ENCODE results near the gene FAM81A. TPM values are rescaled to one million over a fixed set of nuclear protein-coding genes. Genes with fewer than 3 reads are reported as not detected.
"Not testable (repeated sequence)": the region's sequence is repeated elsewhere in the genome, so short reads cannot be mapped to it uniquely, and the experiment has no call there.

FAM81A gene
- total and polyA plus RNA-seq, 5 donors, result 1.0 to 4.1 (median 1.6) TPM

DNA sequence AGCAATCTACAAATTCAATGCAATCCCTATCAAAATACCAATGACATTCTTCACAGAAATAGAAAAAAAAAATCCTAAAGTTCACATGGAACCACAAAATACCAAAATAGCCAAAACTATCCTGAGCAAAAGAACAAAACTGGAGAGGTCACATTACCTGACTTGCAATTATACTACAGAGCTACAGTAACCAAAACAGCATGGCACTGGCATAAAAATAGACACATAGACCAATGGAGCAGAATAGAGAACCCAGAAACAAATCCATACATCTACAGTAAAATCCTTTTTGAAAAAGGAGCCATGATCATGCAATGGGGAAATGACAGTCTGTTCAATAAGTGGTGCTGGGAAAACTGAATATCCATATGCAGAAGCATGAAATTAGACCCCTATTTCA lies 51.5 kb downstream of the FAM81A start:
- ATAC-seq; H3K27me3 ChIP-seq (ENCODE audit: control insufficient read depth, insufficient read depth); H3K27ac ChIP-seq (ENCODE audit: low read length); H3K9me3 ChIP-seq (ENCODE audit: control insufficient read depth, low read length); DNase-seq; intact Hi-C loops (cut with DNase I); H3K4me3 ChIP-seq (ENCODE audit: low read length); H3K4me1 ChIP-seq (ENCODE audit: control insufficient read depth, insufficient read depth, low read length): not testable (repeated sequence)

DNA sequence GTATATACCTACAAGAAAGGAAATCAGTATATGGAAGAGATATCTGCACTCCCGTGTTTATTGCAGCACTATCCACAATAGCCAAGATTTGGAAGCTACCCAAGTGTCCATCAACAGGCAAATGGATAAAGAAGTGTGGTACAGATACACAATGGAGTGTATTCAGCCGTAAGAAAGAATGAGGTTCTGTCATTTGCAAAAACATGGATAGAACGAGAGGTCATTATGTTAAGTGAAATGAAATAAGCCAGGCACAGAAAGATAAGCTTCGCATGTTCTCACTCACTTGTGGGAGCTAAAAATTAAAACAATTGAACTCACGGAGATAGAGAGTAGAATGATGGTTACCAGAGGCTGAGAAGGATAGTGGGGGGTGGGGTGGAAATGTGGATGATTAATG lies 53.1 kb downstream of the FAM81A start:
- DNase-seq, result no peak
- Histone ChIP-seq H3K27me3 (ENCODE audit: control insufficient read depth, insufficient read depth) (no peaks in the 10 kb centered on the region), H3K4me3 (ENCODE audit: low read length) (no peak overlapping the region), H3K4me1 (ENCODE audit: control insufficient read depth, insufficient read depth, low read length) (no peaks in the 10 kb centered on the region), H3K9me3 (ENCODE audit: control insufficient read depth, low read length) (no peaks in the 10 kb centered on the region), H3K27ac (ENCODE audit: low read length) (no peak overlapping the region)
- intact Hi-C loops (cut with DNase I), result loop anchor here (5.0 to 10.0 kb wide), 9 partner anchors 116 to 516 kb away; partner anchors contain the start of genes MYO1E (in 2 of the 4) and RNF111 (in 1 of the 4)
- 30% methylated on average over 5 of the region's 5 CpGs for WGBS
- peak in 1 of 2 donors; percentile 69 for ATAC-seq

DNA sequence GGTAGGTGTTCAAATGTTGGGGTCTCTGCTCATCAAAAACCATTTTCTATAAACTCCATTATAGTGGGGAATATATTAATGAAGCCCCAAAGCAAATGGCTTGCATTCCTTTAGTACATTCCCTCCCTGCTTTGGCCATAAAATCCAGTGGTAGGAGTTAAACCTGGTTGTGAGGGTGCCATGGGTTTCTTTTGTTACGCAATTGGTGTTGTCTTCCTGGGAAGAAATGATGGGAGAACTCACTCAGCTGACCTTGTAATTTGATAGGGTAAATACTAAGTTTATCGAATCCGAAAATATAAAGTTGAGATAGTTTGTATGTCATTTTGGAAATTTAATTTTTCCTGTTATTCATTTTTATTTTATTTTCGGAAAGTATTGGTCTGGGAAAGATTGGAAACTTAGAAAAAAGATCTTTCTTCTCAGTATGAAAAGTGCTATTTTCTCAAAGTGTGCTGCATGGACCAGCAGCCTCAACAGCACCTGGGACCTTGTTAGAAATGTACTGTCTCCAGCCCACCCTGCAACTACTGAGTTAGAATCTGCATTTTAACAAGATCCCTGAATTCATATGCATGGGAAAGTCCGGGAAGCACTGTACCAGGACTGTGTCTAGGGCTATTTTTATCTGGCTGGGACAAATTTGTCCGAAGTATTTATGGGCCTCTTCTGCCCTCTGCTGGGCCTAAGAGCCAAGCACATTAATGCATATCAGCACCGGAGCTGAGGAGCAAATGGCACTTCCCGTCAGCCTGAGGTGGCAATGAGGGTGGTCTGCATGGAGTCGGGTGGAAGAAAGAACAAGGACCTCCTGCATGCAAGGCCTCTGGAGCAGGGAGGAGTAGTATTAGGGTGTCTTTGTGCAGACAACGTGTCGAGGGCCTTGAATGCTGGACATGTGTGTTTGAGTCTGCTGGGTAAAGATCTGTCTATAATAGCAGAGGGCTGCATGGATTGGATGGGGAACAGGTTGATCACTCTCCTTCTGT lies 54.7 kb downstream of the FAM81A start:
- Histone ChIP-seq H3K9me3 (ENCODE audit: control insufficient read depth, low read length) (no peaks in the 10 kb centered on the region), H3K27me3 (ENCODE audit: control insufficient read depth, insufficient read depth) (no peaks in the 10 kb centered on the region), H3K27ac (ENCODE audit: low read length) (no peak overlapping the region), H3K4me3 (ENCODE audit: low read length) (no peak overlapping the region), H3K4me1 (ENCODE audit: control insufficient read depth, insufficient read depth, low read length) (no peaks in the 10 kb centered on the region)
- peak; percentile 93 to 95 for ATAC-seq
- peak; percentile 47 to 79 (median 72) for DNase-seq
- WGBS, result 23% methylated on average over 11 of the region's 11 CpGs
- intact Hi-C loops (cut with DNase I), result loop anchor here (2.0 to 10.0 kb wide), 10 partner anchors 118 to 518 kb away; partner anchors contain the start of genes MYO1E (in 2 of the 4) and RNF111 (in 1 of the 4)

DNA sequence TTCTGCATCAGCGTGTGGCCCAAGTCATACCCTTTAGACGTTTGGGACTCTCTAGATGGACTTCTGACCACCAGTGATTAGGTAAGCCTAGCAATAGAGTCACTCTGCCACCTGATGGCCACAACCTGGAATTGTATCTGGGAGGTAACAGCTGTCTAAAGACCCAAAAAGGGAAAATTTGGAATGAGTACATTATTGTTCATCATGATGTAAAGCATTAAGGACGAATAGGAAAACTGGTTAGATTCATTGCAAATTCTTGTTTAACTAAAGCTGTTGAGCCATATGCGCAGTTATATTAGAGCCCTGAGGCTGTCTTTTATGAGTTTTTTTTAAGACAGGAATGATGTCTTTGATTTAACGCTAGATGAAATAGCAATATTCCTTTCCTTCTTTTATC lies 63.6 kb downstream of the FAM81A start:
- Histone ChIP-seq H3K9me3 (ENCODE audit: control insufficient read depth, low read length) (no peaks in the 10 kb centered on the region), H3K4me1 (ENCODE audit: control insufficient read depth, insufficient read depth, low read length) (no peaks in the 10 kb centered on the region), H3K27ac (ENCODE audit: low read length) (no peak overlapping the region), H3K4me3 (ENCODE audit: low read length) (no peak overlapping the region), H3K27me3 (ENCODE audit: control insufficient read depth, insufficient read depth) (no peaks in the 10 kb centered on the region)
- no peak for DNase-seq
- 48% methylated on average over 5 of the region's 5 CpGs for WGBS
- ATAC-seq, result no peak
- intact Hi-C loops (cut with DNase I), result no loop called here

DNA sequence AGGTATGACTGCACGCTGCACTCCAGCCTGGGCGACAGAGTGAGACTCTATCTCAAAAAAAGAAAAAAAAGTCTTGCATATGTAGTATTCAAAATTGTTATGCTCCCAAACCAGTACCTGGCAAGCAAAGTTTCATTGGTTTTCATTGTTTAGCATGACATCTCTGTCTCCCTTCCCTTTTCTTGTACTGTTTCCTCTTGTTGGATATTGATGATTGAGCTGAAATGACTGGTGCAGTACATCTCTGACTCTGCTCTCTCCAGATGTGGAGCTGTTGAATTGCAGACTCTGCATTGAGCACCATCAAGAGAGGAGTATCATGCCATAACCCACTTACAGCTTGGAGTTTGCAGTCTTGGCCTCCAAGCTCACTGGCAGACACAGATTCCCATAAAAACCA lies 77.2 kb downstream of the FAM81A start:
- Histone ChIP-seq H3K27me3 (ENCODE audit: control insufficient read depth, insufficient read depth) (no peaks in the 10 kb centered on the region), H3K9me3 (ENCODE audit: control insufficient read depth, low read length) (no peaks in the 10 kb centered on the region), H3K4me1 (ENCODE audit: control insufficient read depth, insufficient read depth, low read length) (no peaks in the 10 kb centered on the region), H3K4me3 (ENCODE audit: low read length) (no peak overlapping the region), H3K27ac (ENCODE audit: low read length) (no peak overlapping the region)
- WGBS, result 95% methylated on average over 2 of the region's 2 CpGs
- intact Hi-C loops (cut with DNase I), result no loop called here
- no peak for ATAC-seq
- no peak for DNase-seq

DNA sequence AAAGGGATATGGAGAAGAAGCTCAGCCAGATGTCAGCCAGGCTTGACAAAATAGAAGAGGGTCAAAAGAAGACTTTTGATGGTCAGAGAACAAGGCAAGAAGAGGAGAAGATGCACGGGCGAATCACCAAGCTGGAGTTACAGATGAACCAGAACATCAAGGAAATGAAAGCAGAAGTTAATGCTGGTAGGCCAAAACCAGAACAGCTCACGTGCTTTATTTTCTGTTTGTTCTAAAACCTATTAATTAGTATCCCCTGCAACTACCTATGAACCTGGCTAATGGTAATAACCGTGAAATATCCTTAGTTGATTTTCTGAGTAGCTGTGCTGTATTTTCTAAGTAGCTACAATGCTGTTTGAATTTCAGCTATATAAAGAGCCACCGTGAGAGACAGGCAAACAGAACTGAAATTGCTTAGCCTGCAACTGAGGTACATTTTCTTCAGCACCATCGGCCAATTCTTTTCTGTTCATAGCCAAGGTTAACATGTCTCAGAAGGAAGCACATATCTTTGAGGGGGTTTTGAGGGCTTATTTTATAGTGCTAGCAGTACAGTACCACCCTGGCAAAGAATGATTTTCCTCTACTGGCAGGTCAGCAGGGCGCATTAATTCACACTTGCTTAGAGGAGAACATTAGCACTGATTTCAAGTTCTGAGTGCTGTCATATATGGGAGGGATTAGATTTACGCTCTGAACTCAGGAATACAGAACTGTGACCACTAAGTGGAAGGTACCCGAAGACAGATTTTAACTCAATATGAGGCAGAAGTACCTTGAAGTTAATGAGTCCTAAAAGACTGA lies 78.9 kb downstream of the FAM81A start:
- no peak overlapping the region for H3K27ac ChIP-seq (ENCODE audit: low read length)
- H3K4me3 ChIP-seq (ENCODE audit: low read length), result no peak overlapping the region
- no peaks in the 10 kb centered on the region for H3K4me1 ChIP-seq (ENCODE audit: control insufficient read depth, insufficient read depth, low read length)
- DNase-seq (no peak), ATAC-seq (no peak)
- WGBS, result 84% methylated on average over 9 of the region's 9 CpGs
- H3K27me3 ChIP-seq (ENCODE audit: control insufficient read depth, insufficient read depth), result no peaks in the 10 kb centered on the region
- intact Hi-C loops (cut with DNase I), result no loop called here
- no peaks in the 10 kb centered on the region for H3K9me3 ChIP-seq (ENCODE audit: control insufficient read depth, low read length)

DNA sequence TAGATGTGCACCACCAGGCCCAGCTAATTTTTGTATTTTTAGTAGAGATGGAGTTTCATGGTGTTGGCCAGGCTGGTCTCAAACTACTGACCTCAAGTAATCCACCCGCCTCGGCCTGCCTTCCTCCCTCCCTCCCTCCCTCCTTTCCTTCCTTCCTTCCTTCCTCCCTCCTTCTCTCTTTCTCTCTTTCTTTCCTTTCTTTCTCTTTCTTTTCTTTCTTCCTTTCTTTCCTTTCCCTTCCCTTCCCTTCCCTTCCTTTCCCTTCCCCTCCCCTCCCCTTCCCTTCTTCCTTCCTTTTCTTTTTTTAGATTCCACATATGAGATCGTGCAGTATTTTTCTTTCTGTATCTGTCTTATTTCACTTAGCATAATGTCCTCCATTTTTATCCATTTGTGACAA lies 81.3 kb downstream of the FAM81A start:
- DNase-seq (no peak), ATAC-seq (no peak)
- WGBS, result 41% methylated on average over 3 of the region's 3 CpGs

DNA sequence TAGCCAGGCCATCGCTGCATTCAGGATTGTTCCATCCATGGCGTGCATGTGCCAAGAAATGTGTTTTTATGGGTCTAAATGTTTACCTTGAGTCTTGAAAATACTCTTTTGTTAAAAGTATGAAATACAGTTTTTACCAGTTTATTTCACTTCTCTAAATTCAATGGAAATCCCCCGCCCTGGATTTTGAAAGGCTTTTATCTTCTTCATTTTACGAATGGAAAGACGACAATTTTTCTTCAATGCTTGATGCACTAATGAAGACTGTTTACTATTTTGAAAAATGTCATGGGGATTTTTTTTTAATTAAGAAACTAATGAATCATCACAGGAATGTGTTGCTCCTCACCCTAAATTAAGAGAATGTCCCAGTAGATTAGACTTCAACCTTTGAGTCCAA lies 83.5 kb downstream of the FAM81A start:
- Histone ChIP-seq H3K4me1 (ENCODE audit: control insufficient read depth, insufficient read depth, low read length) (no peaks in the 10 kb centered on the region), H3K27me3 (ENCODE audit: control insufficient read depth, insufficient read depth) (no peaks in the 10 kb centered on the region), H3K9me3 (ENCODE audit: control insufficient read depth, low read length) (no peaks in the 10 kb centered on the region), H3K4me3 (ENCODE audit: low read length) (no peak overlapping the region), H3K27ac (ENCODE audit: low read length) (no peak overlapping the region)
- intact Hi-C loops (cut with DNase I), result loop anchor here in 1 of 4 donors (10.0 kb wide), 1 partner anchor 547 kb away; no protein-coding TSS in a partner anchor
- no peak for DNase-seq
- WGBS, result 89% methylated on average over 5 of the region's 5 CpGs
- no peak for ATAC-seq

More for the DNA sequence above, 81.3 kb downstream of the FAM81A start:
- Histone ChIP-seq H3K27ac (ENCODE audit: low read length) (no peak overlapping the region), H3K27me3 (ENCODE audit: control insufficient read depth, insufficient read depth) (no peaks in the 10 kb centered on the region), H3K9me3 (ENCODE audit: control insufficient read depth, low read length) (no peaks in the 10 kb centered on the region), H3K4me3 (ENCODE audit: low read length) (no peak overlapping the region), H3K4me1 (ENCODE audit: control insufficient read depth, insufficient read depth, low read length) (no peaks in the 10 kb centered on the region)
- intact Hi-C loops (cut with DNase I), result no loop called here

DNA sequence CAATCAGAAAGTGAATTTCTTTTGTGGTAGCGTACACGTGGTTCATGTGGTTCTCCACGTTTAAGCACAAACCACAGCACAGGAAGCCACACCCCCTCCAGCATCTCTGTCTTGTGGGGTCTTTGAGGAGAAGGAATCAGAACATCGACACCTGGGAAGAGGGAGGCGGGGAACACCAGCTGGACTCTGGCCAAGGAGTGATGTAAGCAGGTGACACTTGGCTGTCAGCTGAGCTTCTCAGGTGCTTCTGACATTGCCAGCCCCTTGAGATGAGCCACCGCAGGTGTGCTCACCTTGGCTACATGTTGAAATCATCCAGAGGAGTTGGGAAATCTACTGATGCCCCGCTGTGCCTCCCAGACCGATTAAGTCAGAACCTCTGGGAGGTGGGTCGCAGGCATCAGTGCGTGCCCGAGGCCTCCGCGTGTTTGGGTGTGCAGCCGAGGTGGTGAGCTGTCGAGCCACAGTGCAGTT lies 85.0 kb downstream of the FAM81A start:
- ATAC-seq (no peak), DNase-seq (peak in 1 of 3 donors; percentile 46)
- no peaks in the 10 kb centered on the region for H3K4me1 ChIP-seq (ENCODE audit: control insufficient read depth, insufficient read depth, low read length)
- no peak overlapping the region for H3K27ac ChIP-seq (ENCODE audit: low read length)
- no peaks in the 10 kb centered on the region for H3K27me3 ChIP-seq (ENCODE audit: control insufficient read depth, insufficient read depth)
- intact Hi-C loops (cut with DNase I), result loop anchor here in 1 of 4 donors (10.0 kb wide), 1 partner anchor 548 kb away; no protein-coding TSS in a partner anchor
- H3K4me3 ChIP-seq (ENCODE audit: low read length), result no peak overlapping the region
- 82% methylated on average over 15 of the region's 15 CpGs for WGBS
- H3K9me3 ChIP-seq (ENCODE audit: control insufficient read depth, low read length), result no peaks in the 10 kb centered on the region

DNA sequence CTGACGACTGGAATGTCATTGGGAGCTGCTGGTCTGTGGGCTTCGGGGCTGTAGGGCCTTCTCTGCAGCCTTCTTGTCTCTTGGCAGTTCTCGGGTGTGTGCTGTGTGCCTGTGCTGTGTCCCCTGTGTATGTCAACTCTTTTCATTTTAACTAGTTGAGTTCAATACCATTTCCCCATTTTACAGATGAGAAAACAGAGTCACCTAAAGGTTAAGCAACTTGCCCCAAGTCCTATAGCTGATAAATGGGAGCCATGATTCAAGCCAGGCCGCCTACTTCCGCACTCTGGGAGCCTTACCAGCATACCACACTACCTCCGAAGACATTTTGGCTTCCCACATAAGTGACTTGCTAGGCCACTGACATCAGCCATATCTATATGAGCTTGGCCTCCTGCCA lies 85.7 kb downstream of the FAM81A start:
- H3K9me3 ChIP-seq (ENCODE audit: control insufficient read depth, low read length), result no peaks in the 10 kb centered on the region
- no peak for ATAC-seq
- intact Hi-C loops (cut with DNase I), result loop anchor here in 1 of 4 donors (10.0 kb wide), 1 partner anchor 549 kb away; no protein-coding TSS in a partner anchor
- no peak for DNase-seq
- H3K4me3 ChIP-seq (ENCODE audit: low read length), result no peak overlapping the region
- H3K4me1 ChIP-seq (ENCODE audit: control insufficient read depth, insufficient read depth, low read length), result no peaks in the 10 kb centered on the region
- no peak overlapping the region for H3K27ac ChIP-seq (ENCODE audit: low read length)
- H3K27me3 ChIP-seq (ENCODE audit: control insufficient read depth, insufficient read depth), result no peaks in the 10 kb centered on the region
- WGBS, result 88% methylated on average over 6 of the region's 6 CpGs

All from right cardiac atrium (tissue), 5 donors.